KMS-11 (cell line): ENCODE data around the gene FHIT.

Source experiments
- H2AFZ ChIP-seq: fragments of 200-600 bp; sonication (generic); 2 replicates; pipeline ENCODE4 v1.6.1; 2016; ENCODE audit warnings: antibody characterized with exemption, mixed run types, low read depth
- H3K27ac ChIP-seq: fragments of 200-600 bp; sonication (generic); 2 replicates; pipeline ENCODE4 v1.6.1; 2016; ENCODE audit warnings: mild to moderate bottlenecking, mixed run types
- H3K27me3 ChIP-seq: fragments of 200-600 bp; sonication (generic); 2 replicates; pipeline ENCODE4 v1.6.1; 2017; ENCODE audit warnings: mild to moderate bottlenecking, low read depth, mixed run types, moderate library complexity; ENCODE audit not compliant: insufficient read depth
- H3K36me3 ChIP-seq: fragments of 200-600 bp; sonication (generic); 2 replicates; pipeline ENCODE4 v1.6.1; 2017; ENCODE audit warnings: mild to moderate bottlenecking, mixed run types; ENCODE audit not compliant: insufficient read depth
- H3K4me1 ChIP-seq: fragments of 200-600 bp; sonication (generic); 2 replicates; pipeline ENCODE4 v1.6.1; 2016; ENCODE audit warnings: mild to moderate bottlenecking, low read depth, mixed run types; ENCODE audit not compliant: poor library complexity, severe bottlenecking
- H3K4me2 ChIP-seq: fragments of 200-600 bp; sonication (generic); 2 replicates; pipeline ENCODE4 v1.7.0; 2016; ENCODE audit warnings: mild to moderate bottlenecking, mixed run types
- H3K4me3 ChIP-seq: fragments of 200-600 bp; sonication (generic); IDR thresholded peaks from 2 replicates; pipeline ENCODE4 v1.6.1; 2017; ENCODE audit warnings: low read depth, low read length, mixed read lengths; ENCODE audit not compliant: insufficient read depth
- H3K79me2 ChIP-seq: fragments of 200-600 bp; sonication (generic); 2 replicates; pipeline ENCODE4 v1.6.1; 2016; ENCODE audit warnings: low read depth, mixed run types; ENCODE audit not compliant: insufficient read depth
- H3K9ac ChIP-seq: fragments of 200-600 bp; sonication (generic); 2 replicates; pipeline ENCODE4 v1.6.1; 2016; ENCODE audit warnings: mild to moderate bottlenecking, mixed run types
- H4K20me1 ChIP-seq: fragments of 200-600 bp; sonication (generic); 2 replicates; pipeline ENCODE4 v1.6.1; 2016; ENCODE audit warnings: mild to moderate bottlenecking, mixed run types; ENCODE audit not compliant: insufficient read depth
- TF ChIP-seq, protein P1 (sequence below): fragments of 200-600 bp; sonication (generic); conservative IDR thresholded peaks from 2 replicates; pipeline ENCODE4 v1.6.1; 2017; ENCODE audit warnings: low read depth, mild to moderate bottlenecking, antibody characterized with exemption, low read length, moderate library complexity, mixed read lengths

FHIT gene

DNA sequence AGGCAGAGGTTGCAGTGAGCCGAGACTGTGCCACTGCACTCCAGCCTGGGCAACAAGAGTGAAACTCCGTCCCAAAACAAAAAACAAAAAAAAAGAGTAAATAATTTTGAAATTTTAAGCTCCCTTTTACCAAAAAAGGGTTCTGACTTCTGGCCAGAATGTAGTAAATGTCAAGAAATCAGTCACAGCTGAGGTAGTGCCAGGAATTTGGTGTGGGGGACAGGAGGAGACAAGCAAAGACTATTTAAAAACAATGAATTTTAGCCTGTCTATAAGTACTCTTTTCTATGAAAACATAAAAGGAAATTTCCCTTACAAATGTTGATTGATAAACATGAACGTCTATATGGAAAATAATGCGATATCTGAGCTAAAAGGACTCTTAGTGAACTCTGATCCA is 363.7 kb downstream of the FHIT start:
- H3K27ac ChIP-seq, result no peak overlapping the region
- no peak overlapping the region for H3K4me2 ChIP-seq
- no peaks in the 10 kb centered on the region for H3K27me3 ChIP-seq
- H3K4me3 ChIP-seq, result no peak overlapping the region
- no peaks in the 10 kb centered on the region for H4K20me1 ChIP-seq
- H3K9ac ChIP-seq, result no peak overlapping the region
- H3K36me3 ChIP-seq, result no peaks in the 10 kb centered on the region
- H2AFZ ChIP-seq, result no peak overlapping the region
- no peaks in the 10 kb centered on the region for H3K79me2 ChIP-seq
- TF ChIP-seq, protein P1, sequence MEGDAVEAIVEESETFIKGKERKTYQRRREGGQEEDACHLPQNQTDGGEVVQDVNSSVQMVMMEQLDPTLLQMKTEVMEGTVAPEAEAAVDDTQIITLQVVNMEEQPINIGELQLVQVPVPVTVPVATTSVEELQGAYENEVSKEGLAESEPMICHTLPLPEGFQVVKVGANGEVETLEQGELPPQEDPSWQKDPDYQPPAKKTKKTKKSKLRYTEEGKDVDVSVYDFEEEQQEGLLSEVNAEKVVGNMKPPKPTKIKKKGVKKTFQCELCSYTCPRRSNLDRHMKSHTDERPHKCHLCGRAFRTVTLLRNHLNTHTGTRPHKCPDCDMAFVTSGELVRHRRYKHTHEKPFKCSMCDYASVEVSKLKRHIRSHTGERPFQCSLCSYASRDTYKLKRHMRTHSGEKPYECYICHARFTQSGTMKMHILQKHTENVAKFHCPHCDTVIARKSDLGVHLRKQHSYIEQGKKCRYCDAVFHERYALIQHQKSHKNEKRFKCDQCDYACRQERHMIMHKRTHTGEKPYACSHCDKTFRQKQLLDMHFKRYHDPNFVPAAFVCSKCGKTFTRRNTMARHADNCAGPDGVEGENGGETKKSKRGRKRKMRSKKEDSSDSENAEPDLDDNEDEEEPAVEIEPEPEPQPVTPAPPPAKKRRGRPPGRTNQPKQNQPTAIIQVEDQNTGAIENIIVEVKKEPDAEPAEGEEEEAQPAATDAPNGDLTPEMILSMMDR, result no peak
- H3K4me1 ChIP-seq, result no peaks in the 10 kb centered on the region

DNA sequence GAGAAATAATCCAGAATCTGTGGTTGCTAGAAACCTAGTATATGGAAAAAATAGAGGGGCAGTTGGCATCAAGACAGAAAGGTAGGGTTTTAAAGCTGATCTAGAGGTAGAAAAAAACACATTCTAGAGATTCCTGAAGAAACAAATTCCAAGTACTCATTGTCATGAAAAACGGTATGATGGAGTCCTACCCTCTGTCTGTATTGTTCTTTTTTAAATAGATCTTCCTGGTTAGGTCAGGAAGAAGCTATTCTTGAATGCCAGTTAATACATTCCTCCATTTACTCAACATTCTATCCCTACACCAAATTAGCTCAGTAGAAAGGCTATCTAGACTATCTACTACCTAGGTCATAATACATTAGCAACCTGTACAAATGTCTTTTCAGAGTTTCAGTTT is 364.7 kb downstream of the FHIT start:
- Histone ChIP-seq H3K9ac (no peak overlapping the region), H4K20me1 (no peaks in the 10 kb centered on the region), H2AFZ (no peak overlapping the region), H3K4me1 (no peaks in the 10 kb centered on the region), H3K4me3 (no peak overlapping the region), H3K27me3 (no peaks in the 10 kb centered on the region), H3K27ac (no peak overlapping the region), H3K79me2 (no peaks in the 10 kb centered on the region), H3K4me2 (no peak overlapping the region), H3K36me3 (no peaks in the 10 kb centered on the region)
- TF ChIP-seq, protein P1, result no peak

DNA sequence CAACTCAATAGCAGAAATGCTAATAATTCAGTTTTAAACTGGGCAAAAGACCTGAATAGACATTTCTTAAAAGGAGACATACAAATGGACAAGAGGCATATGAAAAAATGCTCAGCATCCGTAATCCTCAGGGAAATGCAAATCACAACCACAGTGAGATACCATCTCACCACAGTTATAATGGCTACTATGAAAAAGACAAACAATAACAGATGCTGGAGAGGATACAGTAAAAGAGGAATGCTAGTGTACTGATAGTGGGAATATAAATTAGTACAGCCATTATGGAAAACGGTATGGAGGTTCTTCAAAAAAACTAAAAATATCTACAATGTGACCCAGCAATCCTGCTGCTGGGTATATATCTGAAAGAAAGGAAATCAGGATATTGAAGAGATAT is 367.2 kb downstream of the FHIT start:
- Histone ChIP-seq H3K4me1 (no peaks in the 10 kb centered on the region), H3K36me3 (no peaks in the 10 kb centered on the region), H3K27me3 (no peaks in the 10 kb centered on the region), H2AFZ (no peak overlapping the region), H3K79me2 (no peaks in the 10 kb centered on the region), H4K20me1 (no peaks in the 10 kb centered on the region), H3K4me3 (no peak overlapping the region), H3K27ac (no peak overlapping the region), H3K9ac (no peak overlapping the region), H3K4me2 (no peak overlapping the region)
- TF ChIP-seq, protein P1, result no peak

DNA sequence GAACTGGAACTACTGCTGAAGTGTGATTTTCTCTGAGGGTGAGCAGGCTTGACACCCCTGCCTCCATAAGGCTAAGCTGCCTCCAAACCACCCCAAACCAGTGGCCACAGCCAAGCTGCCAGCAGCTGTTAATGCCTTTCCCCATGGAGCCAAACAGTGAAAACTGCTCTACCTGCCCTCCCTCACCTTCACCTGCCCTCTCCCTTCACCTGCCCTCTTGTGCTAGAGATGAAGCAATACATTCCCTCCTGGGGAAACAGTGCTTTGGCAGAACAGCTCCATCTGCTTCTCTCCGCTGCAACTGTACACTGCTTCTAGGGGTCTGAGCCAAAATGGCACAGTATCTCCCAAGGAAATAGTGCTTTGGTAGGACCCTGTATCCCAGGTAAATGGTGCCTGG is 374.1 kb downstream of the FHIT start:
- no peak overlapping the region for H3K4me3 ChIP-seq
- TF ChIP-seq, protein P1, result no peak
- no peaks in the 10 kb centered on the region for H3K27me3 ChIP-seq
- no peak overlapping the region for H3K27ac ChIP-seq
- H3K4me1 ChIP-seq, result no peaks in the 10 kb centered on the region
- no peak overlapping the region for H2AFZ ChIP-seq
- H3K4me2 ChIP-seq, result no peak overlapping the region
- no peaks in the 10 kb centered on the region for H4K20me1 ChIP-seq
- H3K79me2 ChIP-seq, result no peaks in the 10 kb centered on the region
- H3K9ac ChIP-seq, result no peak overlapping the region
- no peaks in the 10 kb centered on the region for H3K36me3 ChIP-seq

DNA sequence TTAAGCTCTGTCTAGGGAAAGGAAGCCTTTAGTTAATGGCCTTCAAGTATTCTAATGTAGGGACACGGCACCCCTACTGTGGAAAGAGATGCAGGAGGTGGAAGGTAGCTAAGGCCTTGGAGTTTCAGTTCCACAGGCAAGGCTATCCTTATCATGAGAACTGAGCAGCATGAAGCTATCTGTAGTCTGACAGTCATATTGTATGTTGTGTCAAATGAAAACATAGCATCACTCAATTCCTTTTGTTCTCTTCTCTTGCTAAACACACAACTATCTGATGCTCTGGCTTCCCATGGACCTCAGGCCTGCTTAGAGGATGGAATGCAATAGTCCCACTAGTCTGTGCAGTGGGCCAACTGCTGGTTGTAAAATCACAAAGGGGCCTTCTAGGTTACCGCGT is 380.9 kb downstream of the FHIT start:
- Histone ChIP-seq H3K4me2 (no peak overlapping the region), H3K9ac (no peak overlapping the region), H3K36me3 (no peaks in the 10 kb centered on the region), H3K4me1 (no peaks in the 10 kb centered on the region), H3K27me3 (no peaks in the 10 kb centered on the region), H3K4me3 (no peak overlapping the region), H3K79me2 (no peaks in the 10 kb centered on the region), H2AFZ (no peak overlapping the region), H4K20me1 (no peaks in the 10 kb centered on the region), H3K27ac (no peak overlapping the region)
- TF ChIP-seq, protein P1, result no peak
